Endothelial cell (in vitro differentiated cells): ENCODE measurements around the gene QDPR. TPM values are rescaled to one million over a fixed set of nuclear protein-coding genes. Genes with fewer than 3 reads are reported as not detected.

Experiments
- DNase-seq: peaks from one replicate; pipeline ENCODE4 v3.0.0; 2021; ENCODE audit warnings: low spot score
- H3K27ac Mint-ChIP-seq: one replicate; pipeline ENCODE4 v1.8.0; 2021; ENCODE audit warnings: mixed read lengths, inconsistent platforms; ENCODE audit not compliant: unreplicated experiment
- H3K27me3 Mint-ChIP-seq: one replicate; pipeline ENCODE4 v1.8.0; 2021; ENCODE audit warnings: mild to moderate bottlenecking, moderate library complexity, mixed read lengths, inconsistent platforms; ENCODE audit not compliant: unreplicated experiment
- H3K36me3 Mint-ChIP-seq: one replicate; pipeline ENCODE4 v1.8.0; 2021; ENCODE audit warnings: mild to moderate bottlenecking, low read depth, mixed read lengths, inconsistent platforms; ENCODE audit not compliant: unreplicated experiment
- H3K4me1 Mint-ChIP-seq: one replicate; pipeline ENCODE4 v1.8.0; 2021; ENCODE audit warnings: mild to moderate bottlenecking, mixed read lengths, inconsistent platforms; ENCODE audit not compliant: unreplicated experiment
- H3K4me3 Mint-ChIP-seq: one replicate; pipeline ENCODE4 v1.8.0; 2021; ENCODE audit warnings: mild to moderate bottlenecking, mixed read lengths, inconsistent platforms; ENCODE audit not compliant: unreplicated experiment
- H3K9me3 Mint-ChIP-seq: one replicate; pipeline ENCODE4 v1.8.0; 2021; ENCODE audit warnings: mixed read lengths, inconsistent platforms; ENCODE audit not compliant: unreplicated experiment
- CTCF ChIP-seq: fragments of 200-600 bp; sonication (generic); IDR thresholded peaks from one replicate; pipeline ENCODE4 v1.5.0; 2021; ENCODE audit warnings: antibody characterized with exemption; ENCODE audit not compliant: unreplicated experiment
- total RNA-seq: library from RNA; stranded (reverse); fragmentation: NEBNext Ultra II Directional; extraction: Animal tissue kit (Norgen Biotek cat#: 25700); gene quantifications from one replicate; pipeline ENCODE4 v1.2.1, GENCODE V29; 2021; ENCODE audit not compliant: unreplicated experiment

QDPR gene
- total RNA-seq, 1 donor from 2014 or later = 25.8 TPM

- Mint-ChIP-seq H3K9me3 (no peaks in the 10 kb centered on the region), H3K27ac (no peak overlapping the region), H3K27me3 (peaks cover 5% of the 10 kb centered on the region), H3K4me3 (no peak overlapping the region), H3K36me3 (no peaks in the 10 kb centered on the region), H3K4me1 (no peaks in the 10 kb centered on the region)
- no peak for DNase-seq
- no peak for TF ChIP-seq CTCF
These were observed 47.2 kb upstream of the QDPR start for GRCh38 chr4:17558941-17559708.

- Mint-ChIP-seq H3K27ac (no peak overlapping the region), H3K4me3 (no peak overlapping the region), H3K4me1 (no peaks in the 10 kb centered on the region), H3K36me3 (no peaks in the 10 kb centered on the region), H3K27me3 (peaks cover 3% of the 10 kb centered on the region), H3K9me3 (no peaks in the 10 kb centered on the region)
- no peak for DNase-seq
- no peak for TF ChIP-seq CTCF
These were observed 46.0 kb upstream of the QDPR start for GRCh38 chr4:17557880-17558279.

GRCh38 chr4:17556498-17556897, 44.6 kb upstream of the QDPR start:
- no peaks in the 10 kb centered on the region for H3K36me3 Mint-ChIP-seq
- TF ChIP-seq CTCF = no peak
- H3K9me3 Mint-ChIP-seq = no peaks in the 10 kb centered on the region
- peaks cover 2% of the 10 kb centered on the region for H3K27me3 Mint-ChIP-seq
- no peaks in the 10 kb centered on the region for H3K4me1 Mint-ChIP-seq
- H3K4me3 Mint-ChIP-seq = no peak overlapping the region
- H3K27ac Mint-ChIP-seq = no peak overlapping the region
- DNase-seq = no peak

GRCh38 chr4:17554568-17554967, 42.7 kb upstream of the QDPR start:
- H3K27ac Mint-ChIP-seq = no peak overlapping the region
- H3K9me3 Mint-ChIP-seq = no peaks in the 10 kb centered on the region
- H3K4me3 Mint-ChIP-seq = no peak overlapping the region
- no peaks in the 10 kb centered on the region for H3K4me1 Mint-ChIP-seq
- DNase-seq = no peak
- H3K36me3 Mint-ChIP-seq = no peaks in the 10 kb centered on the region
- no peak for TF ChIP-seq CTCF
- no peaks in the 10 kb centered on the region for H3K27me3 Mint-ChIP-seq

GRCh38 chr4:17552427-17552826, 40.5 kb upstream of the QDPR start:
- no peak for DNase-seq
- no peaks in the 10 kb centered on the region for H3K9me3 Mint-ChIP-seq
- no peak overlapping the region for H3K27ac Mint-ChIP-seq
- no peaks in the 10 kb centered on the region for H3K4me1 Mint-ChIP-seq
- TF ChIP-seq CTCF = no peak
- no peaks in the 10 kb centered on the region for H3K27me3 Mint-ChIP-seq
- H3K4me3 Mint-ChIP-seq = no peak overlapping the region
- no peaks in the 10 kb centered on the region for H3K36me3 Mint-ChIP-seq
